Immature natural killer cell (primary cell): ENCODE data around the gene NXN. TPM values are rescaled to one million over a fixed set of nuclear protein-coding genes. Genes with fewer than 3 reads are reported as not detected.
"Not testable (repeated sequence)": the region's sequence is repeated elsewhere in the genome, so short reads cannot be mapped to it uniquely, and the experiment has no call there.

Experiments used
- DNase-seq, 3 donors: peaks; one replicate each; pipeline ENCODE4 v3.0.0; 2022; ENCODE audit warnings: mixed read lengths in 1 of 3
- H3K27ac Mint-ChIP-seq, 6 donors: one replicate each; pipeline ENCODE4 v1.8.0; 2020; ENCODE audit warnings: mixed read lengths in 6 of 6, mild to moderate bottlenecking in 5 of 6, inconsistent platforms in 4 of 6, moderate library complexity in 3 of 6
- H3K27me3 Mint-ChIP-seq, 3 donors: one replicate each; pipeline ENCODE4 v1.8.0; 2020 to 2021; ENCODE audit warnings: low read depth in 3 of 3, mild to moderate bottlenecking in 3 of 3, mixed read lengths in 3 of 3, moderate library complexity in 3 of 3, inconsistent platforms in 1 of 3
- H3K36me3 Mint-ChIP-seq, 3 donors: one replicate each; pipeline ENCODE4 v1.8.0; 2020; ENCODE audit warnings: mixed read lengths in 3 of 3, inconsistent platforms in 2 of 3, mild to moderate bottlenecking in 2 of 3
- H3K4me1 Mint-ChIP-seq, 2 donors: one replicate each; pipeline ENCODE4 v1.8.0; 2020; ENCODE audit warnings: inconsistent platforms in 2 of 2, mild to moderate bottlenecking in 2 of 2, mixed read lengths in 2 of 2, moderate library complexity in 1 of 2
- H3K4me3 Mint-ChIP-seq, 5 donors: one replicate each; pipeline ENCODE4 v1.8.0; 2020; ENCODE audit warnings: mild to moderate bottlenecking in 5 of 5, mixed read lengths in 5 of 5, inconsistent platforms in 3 of 5, moderate library complexity in 3 of 5
- H3K9me3 Mint-ChIP-seq, 6 donors: one replicate each; pipeline ENCODE4 v1.8.0; 2020; ENCODE audit warnings: mild to moderate bottlenecking in 6 of 6, mixed read lengths in 6 of 6, inconsistent platforms in 4 of 6, moderate library complexity in 3 of 6
- polyA plus RNA-seq, 3 donors: library from polyadenylated mRNA; unstranded; fragments of 300-500 nt; fragmentation: Illumina TruSeq; gene quantifications; one replicate each; pipeline ENCODE4 v1.2.3, GENCODE V29; 2021

NXN gene
- polyA plus RNA-seq, 3 donors from 2014 or later: 0.19 TPM; not detected in 2

DNA sequence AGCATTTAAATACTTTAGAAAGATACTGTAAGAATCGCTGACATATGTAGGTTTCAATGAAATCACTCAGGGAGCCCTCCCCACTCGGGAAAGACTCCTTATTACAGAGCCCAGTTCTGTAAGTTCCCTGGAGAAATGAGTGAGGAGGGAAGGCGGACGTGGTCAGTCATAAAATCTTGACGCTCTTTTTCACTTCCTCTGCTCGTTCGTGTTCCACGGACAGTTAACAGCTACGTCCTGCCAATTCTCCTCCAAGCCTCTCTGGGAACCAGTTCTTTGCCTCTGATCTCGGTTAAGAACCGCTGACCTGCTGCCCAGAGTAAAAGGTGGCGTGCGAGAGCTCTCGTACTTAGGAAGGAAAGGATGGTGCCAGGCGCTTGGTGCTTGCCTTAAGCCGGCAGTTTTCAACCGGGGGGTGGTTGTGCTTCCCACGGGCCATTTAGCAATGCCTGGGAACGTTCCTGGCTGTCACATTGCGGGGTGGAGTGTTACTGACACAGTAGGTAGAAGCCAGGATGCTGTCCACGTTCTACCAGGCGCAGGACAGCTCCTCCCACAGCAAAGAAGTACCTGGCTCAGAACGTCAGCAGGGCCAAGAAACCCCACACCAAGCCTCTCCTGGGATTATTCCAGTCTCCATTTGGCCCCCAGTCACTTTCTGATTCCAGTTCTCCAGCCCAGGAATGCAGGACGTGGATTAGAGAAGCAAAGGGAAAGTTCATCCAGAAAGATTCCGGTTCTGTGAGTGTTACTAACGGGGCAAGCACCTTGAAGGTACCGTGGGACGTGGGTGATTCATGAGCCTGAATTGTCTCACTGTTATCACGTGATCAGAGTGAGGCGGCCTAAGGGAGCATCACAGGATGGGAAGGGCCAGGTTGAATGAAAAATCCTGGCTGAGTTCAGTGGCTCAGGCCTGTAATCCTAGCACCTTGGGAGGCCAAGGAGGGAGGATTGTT lies 109.7 kb downstream of the NXN start:
- peaks cover 0 to 4% (median 0%) of the 10 kb centered on the region in 3 donors for H3K36me3 Mint-ChIP-seq
- peaks cover 0 to 5% (median 0%) of the 10 kb centered on the region in 6 donors for H3K9me3 Mint-ChIP-seq
- no peak for DNase-seq
- H3K27ac Mint-ChIP-seq: no peak overlapping the region
- peaks cover 5 to 13% (median 8%) of the 10 kb centered on the region in 3 donors for H3K27me3 Mint-ChIP-seq
- no peaks in the 10 kb centered on the region for H3K4me1 Mint-ChIP-seq
- H3K4me3 Mint-ChIP-seq: no peak overlapping the region

DNA sequence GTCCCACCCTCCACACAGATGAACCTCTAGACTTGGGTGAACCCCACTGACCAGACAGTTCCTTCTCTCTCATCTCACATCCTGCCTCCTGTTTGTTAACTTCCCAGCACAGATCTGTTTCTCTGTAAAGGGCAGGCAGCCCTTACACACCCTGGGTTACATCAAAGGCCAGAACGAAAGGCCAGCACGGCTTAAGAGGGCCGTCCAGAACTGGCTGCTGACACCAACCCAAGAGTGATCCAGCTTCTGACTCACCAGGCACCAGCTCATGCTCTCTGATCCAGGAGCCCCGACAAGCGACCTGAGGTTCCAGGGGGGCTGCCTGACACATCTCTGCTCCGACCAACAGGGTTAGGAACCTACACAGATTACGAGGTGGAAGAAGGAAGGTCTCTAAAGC lies 110.5 kb downstream of the NXN start:
- Mint-ChIP-seq H3K9me3 (peaks cover 0 to 5% (median 0%) of the 10 kb centered on the region in 6 donors), H3K36me3 (peaks cover 0 to 4% (median 0%) of the 10 kb centered on the region in 3 donors), H3K4me1 (no peaks in the 10 kb centered on the region), H3K4me3 (no peak overlapping the region), H3K27ac (no peak overlapping the region), H3K27me3 (peaks cover 3 to 15% (median 5%) of the 10 kb centered on the region in 3 donors)
- DNase-seq: no peak

DNA sequence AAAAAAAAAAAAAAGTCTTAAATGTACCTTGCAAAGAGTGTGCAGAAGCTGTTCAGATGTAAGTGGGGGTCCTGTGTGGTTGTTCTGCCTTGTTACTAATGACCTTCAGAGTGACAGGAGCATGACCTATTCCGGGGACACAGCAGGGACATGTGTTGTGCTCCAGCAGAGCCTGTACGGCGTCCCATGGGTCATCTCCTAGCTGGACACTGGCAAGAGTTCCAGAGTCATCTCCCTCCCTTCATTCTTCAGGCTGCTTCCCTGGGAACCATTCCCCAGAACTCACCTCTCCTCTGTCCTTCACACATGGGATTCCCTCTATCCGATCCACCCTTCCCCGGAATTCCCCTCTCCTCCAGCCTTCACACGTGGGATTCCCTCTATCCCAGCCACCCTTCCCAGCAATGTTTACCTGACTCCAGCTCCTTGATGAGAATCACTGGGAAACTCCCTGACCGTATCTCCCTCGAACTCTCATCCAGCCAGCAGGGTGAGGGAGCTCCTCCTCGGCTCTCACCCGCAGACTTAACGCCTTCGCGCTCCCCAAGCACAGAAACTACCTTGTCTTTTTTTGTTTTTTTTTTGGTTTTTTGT lies 111.6 kb downstream of the NXN start:
- Mint-ChIP-seq H3K4me3 (no peak overlapping the region), H3K9me3 (peaks cover 0 to 5% (median 0%) of the 10 kb centered on the region in 6 donors), H3K4me1 (no peaks in the 10 kb centered on the region), H3K27me3 (peaks cover 3 to 16% (median 8%) of the 10 kb centered on the region in 3 donors), H3K27ac (no peak overlapping the region), H3K36me3 (peaks cover 0 to 4% (median 0%) of the 10 kb centered on the region in 3 donors)
- DNase-seq: no peak

DNA sequence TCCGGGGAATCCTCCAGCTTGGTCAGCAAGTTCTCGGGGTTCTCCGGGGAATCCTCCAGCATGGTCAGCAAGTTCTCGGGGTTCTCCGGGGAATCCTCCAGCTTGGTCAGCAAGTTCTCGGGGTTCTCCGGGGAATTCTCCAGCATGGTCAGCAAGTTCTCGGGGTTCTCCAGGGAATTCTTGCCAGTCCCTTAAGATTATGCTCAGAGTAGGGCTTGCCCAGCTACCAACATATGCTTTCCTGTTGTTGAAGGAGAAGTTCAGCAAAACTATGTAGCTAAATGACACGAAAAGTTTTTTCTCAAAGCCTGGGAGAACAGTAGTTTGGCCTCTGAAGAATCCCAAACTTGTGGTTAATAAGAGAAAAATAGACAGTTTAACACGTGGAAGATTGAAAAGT lies 112.3 kb downstream of the NXN start:
- H3K4me3 Mint-ChIP-seq, H3K27ac Mint-ChIP-seq, DNase-seq, H3K4me1 Mint-ChIP-seq, H3K36me3 Mint-ChIP-seq, H3K9me3 Mint-ChIP-seq: not testable (repeated sequence)
- H3K27me3 Mint-ChIP-seq: peaks cover 3 to 13% (median 8%) of the 10 kb centered on the region in 3 donors

DNA sequence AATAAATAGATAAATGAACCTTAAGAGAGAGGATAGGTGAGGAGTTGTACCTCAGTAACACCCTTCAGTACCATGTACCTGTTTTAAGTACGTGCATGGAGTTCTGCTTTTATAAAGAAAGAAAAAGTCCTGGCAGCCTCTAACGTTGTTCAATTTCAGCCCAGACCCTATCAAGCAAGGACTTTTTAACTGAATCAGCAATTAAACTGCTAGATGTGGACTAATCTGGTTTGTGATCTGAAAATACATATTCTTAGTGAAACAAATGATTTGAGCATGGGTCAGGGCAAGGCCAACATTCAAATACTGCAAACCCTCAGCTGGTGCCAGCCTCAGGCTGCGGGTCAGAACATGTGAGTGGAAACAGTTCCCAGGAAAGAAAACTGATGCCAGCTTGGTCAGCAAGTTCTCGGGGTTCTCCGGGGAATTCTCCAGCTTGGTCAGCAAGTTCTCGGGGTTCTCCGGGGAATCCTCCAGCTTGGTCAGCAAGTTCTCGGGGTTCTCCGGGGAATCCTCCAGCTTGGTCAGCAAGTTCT lies 112.9 kb downstream of the NXN start:
- no peaks in the 10 kb centered on the region for H3K4me1 Mint-ChIP-seq
- H3K36me3 Mint-ChIP-seq: no peaks in the 10 kb centered on the region
- H3K27me3 Mint-ChIP-seq: peaks cover 3 to 11% (median 7%) of the 10 kb centered on the region in 3 donors
- no peak for DNase-seq
- H3K27ac Mint-ChIP-seq: no peak overlapping the region
- H3K4me3 Mint-ChIP-seq: no peak overlapping the region
- H3K9me3 Mint-ChIP-seq: no peaks in the 10 kb centered on the region

DNA sequence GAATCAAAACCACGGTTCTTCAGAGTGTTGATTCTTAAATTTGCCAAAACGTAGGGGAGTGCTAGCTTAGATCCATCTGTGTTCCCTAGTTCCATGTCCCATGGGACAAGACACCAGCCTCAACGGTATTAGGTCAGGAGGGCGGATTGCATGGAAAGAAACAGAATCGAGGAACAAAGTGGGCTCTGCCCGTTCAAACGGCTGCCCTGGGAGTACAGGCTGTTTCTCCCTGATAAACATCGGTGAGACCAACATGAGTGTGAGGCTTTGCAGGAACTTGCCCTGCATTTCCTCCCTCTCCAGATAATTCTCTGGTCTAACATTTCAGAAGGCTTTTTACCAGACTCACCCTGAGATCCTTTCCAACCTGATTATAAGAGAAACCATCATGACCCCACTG lies 115.3 kb downstream of the NXN start:
- DNase-seq: no peak
- Mint-ChIP-seq H3K36me3 (no peaks in the 10 kb centered on the region), H3K27me3 (peaks cover 3 to 14% (median 7%) of the 10 kb centered on the region in 3 donors), H3K27ac (no peak overlapping the region), H3K4me3 (peak overlapping the region in 1 of 5 donors; percentile 50), H3K4me1 (no peaks in the 10 kb centered on the region), H3K9me3 (no peaks in the 10 kb centered on the region)

DNA sequence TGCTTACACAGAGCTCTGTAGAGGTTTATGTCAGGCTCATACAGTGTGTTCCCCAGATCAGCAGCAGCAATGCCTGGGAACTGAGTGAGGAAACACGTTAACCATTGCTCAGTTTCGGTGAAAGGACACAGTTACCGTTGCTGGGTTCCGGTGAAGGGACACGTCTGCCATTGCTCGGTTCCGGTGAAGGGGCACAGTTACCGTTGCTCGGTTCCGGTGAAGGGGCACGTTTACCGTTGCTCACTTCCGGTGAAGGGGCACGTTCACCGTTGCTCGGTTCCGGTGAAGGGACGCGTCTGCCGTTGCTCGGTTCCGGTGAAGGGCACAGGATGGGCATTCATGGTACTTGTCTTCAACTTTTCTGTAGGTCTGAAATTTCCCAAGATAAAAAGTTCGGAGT lies 115.7 kb downstream of the NXN start:
- no peak overlapping the region for H3K27ac Mint-ChIP-seq
- no peak for DNase-seq
- peaks cover 3 to 15% (median 7%) of the 10 kb centered on the region in 3 donors for H3K27me3 Mint-ChIP-seq
- peak overlapping the region in 1 of 5 donors; percentile 50 for H3K4me3 Mint-ChIP-seq
- no peaks in the 10 kb centered on the region for H3K9me3 Mint-ChIP-seq
- no peaks in the 10 kb centered on the region for H3K36me3 Mint-ChIP-seq
- H3K4me1 Mint-ChIP-seq: no peaks in the 10 kb centered on the region

DNA sequence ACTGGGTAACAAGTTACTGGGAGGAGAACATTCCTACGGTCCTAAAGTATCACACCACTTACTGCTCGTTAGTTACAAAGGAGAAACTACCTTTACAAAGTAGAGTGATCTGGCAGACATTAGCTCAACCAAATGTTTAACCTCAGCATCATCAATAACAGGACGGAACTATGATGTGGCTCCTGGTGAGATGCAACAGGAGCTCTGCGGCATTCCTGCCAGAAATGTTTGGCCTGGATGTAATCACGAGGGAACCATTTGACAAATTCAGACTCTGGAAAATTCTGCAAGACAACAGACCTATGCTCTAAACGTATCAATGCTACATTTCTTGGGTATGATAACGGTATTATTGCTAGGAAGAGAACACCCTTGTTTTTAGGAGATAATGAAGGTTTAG lies 117.0 kb downstream of the NXN start:
- Mint-ChIP-seq H3K36me3 (no peaks in the 10 kb centered on the region), H3K27ac (no peak overlapping the region), H3K4me3 (no peak overlapping the region), H3K9me3 (no peaks in the 10 kb centered on the region), H3K4me1 (no peaks in the 10 kb centered on the region), H3K27me3 (peaks cover 0 to 10% (median 5%) of the 10 kb centered on the region in 3 donors)
- DNase-seq: no peak

DNA sequence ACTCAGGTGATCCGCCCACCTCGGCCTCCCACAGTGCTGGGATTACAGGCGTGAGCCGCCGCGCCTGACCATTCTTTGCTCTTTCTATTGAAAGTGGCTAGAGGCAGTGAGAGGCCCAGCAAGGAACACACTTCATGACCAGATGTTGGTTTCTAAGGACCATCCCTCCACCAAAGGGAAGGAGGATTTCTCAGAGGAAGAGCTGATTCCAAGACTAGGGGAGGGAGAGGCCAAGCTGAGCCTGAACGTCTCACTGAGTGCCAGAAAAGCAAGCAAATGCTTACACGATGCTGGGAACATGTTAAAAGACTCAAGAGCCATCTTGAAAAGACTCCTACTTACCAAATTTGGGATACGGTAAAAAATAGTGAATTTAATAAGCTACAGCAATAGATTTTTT lies 118.2 kb downstream of the NXN start:
- H3K4me3 Mint-ChIP-seq: no peak overlapping the region
- H3K27ac Mint-ChIP-seq: no peak overlapping the region
- no peaks in the 10 kb centered on the region for H3K9me3 Mint-ChIP-seq
- H3K27me3 Mint-ChIP-seq: peaks cover 0 to 10% (median 5%) of the 10 kb centered on the region in 3 donors
- no peaks in the 10 kb centered on the region for H3K4me1 Mint-ChIP-seq
- no peaks in the 10 kb centered on the region for H3K36me3 Mint-ChIP-seq
- no peak for DNase-seq

DNA sequence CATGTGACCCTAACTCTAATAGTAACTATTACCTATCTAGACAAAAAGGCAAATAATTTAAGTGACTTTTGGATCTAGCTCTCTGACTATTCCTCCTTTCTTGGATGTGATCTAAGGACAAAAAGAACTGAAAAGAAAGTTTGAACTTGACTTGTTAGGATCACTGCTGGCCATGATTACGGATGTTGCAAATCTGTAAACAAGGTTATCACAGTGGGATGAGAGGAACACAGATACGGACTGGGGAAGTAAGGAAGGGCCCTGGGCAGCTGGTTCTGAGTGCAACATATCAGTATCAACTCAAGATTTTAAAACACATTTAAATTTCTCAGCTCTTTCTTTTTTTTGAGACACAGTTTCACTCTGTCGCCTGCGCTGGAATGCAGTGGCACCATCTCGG lies 118.8 kb downstream of the NXN start:
- H3K4me3 Mint-ChIP-seq: no peak overlapping the region
- no peaks in the 10 kb centered on the region for H3K4me1 Mint-ChIP-seq
- DNase-seq: no peak
- no peaks in the 10 kb centered on the region for H3K36me3 Mint-ChIP-seq
- H3K27me3 Mint-ChIP-seq: peaks cover 0 to 10% (median 3%) of the 10 kb centered on the region in 3 donors
- H3K9me3 Mint-ChIP-seq: no peaks in the 10 kb centered on the region
- H3K27ac Mint-ChIP-seq: no peak overlapping the region

DNA sequence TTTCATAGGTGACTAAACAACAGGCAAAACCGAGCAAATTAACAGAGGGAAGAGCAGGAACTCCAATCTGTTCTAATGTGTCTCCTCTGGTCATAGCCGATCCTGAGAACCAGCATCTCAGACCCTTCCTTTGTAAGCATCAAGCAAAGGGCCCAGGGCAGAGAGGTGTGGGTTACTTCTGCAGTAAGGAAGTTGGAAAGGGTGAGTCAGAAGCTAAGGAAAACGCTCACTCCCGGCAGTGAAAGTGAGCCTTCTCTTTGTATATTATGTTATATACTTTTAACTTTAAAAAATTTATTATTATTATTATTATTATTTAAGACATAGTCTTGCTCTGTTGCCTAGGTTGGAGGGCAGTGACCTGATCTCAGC lies 119.8 kb downstream of the NXN start:
- Mint-ChIP-seq H3K27me3 (peaks cover 0 to 10% (median 3%) of the 10 kb centered on the region in 3 donors), H3K9me3 (no peaks in the 10 kb centered on the region), H3K27ac (no peak overlapping the region), H3K4me3 (no peak overlapping the region), H3K4me1 (no peaks in the 10 kb centered on the region), H3K36me3 (no peaks in the 10 kb centered on the region)
- no peak for DNase-seq

DNA sequence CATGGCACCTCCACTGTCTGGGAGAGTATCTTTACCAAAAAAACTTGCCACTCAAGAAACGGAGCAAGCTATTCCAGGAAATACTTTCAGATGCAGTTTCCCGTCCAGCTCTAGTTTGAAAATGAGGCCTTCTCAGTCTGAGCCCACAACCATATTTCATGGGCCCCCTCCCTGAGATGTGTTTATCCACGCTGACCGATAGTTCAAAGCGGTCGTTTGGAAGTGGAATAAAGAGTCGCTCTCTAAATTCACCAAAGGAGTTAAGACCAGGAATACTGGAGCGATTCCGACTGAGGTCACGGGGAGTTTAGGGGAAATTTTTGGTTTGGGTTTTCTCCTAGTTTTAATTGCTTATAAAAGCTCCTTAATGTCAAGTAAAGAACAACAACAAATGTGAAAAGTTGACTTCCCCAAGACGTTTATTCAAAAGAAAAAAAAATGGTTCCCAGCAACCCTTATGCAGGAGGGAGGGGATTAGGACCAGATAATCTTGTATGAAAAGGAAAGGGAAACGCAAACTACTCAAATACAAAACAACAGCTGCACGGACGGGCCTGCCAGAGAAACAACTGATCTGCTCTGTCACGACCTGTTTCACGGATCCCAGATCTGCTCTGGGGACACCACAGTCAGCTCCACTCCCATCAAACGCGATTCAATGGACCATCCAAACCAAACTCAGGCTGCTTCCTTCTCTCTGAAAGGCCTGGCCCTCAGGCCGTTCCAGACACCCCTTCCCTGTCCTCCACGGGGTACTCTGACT lies 120.3 kb downstream of the NXN start:
- DNase-seq: no peak
- Mint-ChIP-seq H3K4me1 (no peaks in the 10 kb centered on the region), H3K27ac (no peak overlapping the region), H3K36me3 (no peaks in the 10 kb centered on the region), H3K27me3 (peaks cover 2 to 9% (median 3%) of the 10 kb centered on the region in 3 donors), H3K4me3 (no peak overlapping the region), H3K9me3 (no peaks in the 10 kb centered on the region)

DNA sequence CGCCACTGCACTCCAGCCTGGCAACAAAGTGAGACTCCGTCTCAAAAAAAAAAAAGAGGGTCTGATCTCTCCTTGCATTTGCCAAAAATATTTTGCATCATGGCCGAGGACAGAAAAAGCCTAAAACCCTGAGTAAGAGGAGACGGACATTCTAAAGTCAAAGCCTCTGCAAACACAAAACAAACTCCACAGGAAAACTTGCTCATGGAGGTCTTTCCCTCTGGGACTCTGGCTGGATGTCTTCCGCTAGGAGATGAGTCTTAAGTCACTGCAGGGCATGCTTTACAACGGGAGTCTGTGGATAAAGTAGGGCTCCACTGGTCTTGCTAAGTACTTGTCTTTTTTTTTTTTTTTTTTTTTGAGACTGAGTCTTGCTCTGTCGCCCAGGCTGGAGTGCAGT lies 123.4 kb downstream of the NXN start:
- Mint-ChIP-seq H3K27ac (no peak overlapping the region), H3K4me3 (no peak overlapping the region), H3K4me1 (no peaks in the 10 kb centered on the region), H3K9me3 (no peaks in the 10 kb centered on the region), H3K27me3 (peaks cover 2 to 4% (median 2%) of the 10 kb centered on the region in 3 donors), H3K36me3 (no peaks in the 10 kb centered on the region)
- no peak for DNase-seq
